CD8-positive, alpha-beta memory T cell (primary cell): ENCODE data around the gene RGS7. TPM values are rescaled to one million over a fixed set of nuclear protein-coding genes. Genes with fewer than 3 reads are reported as not detected.

Experiments
- CTCF ChIA-PET: fragments of 350-600 bp; sonication (Branson Sonifier 250); formaldehyde crosslinking; loops from one replicate; lab custom pipeline; 2021; ENCODE audit warnings: antibody characterized with exemption; lab: Charles Lee
- POLR2A ChIA-PET: fragments of 350-600 bp; sonication (Branson Sonifier 250); formaldehyde crosslinking; loops from one replicate; lab custom pipeline; 2021; ENCODE audit warnings: antibody characterized with exemption; lab: Charles Lee
- DNase-seq, 5 donors: peaks; one replicate each; pipeline versions ENCODE4 v3.0.0 to v3.0.0-alpha.2; 2020 to 2022; ENCODE audit warnings: mixed read lengths in 1 of 5
- H3K27ac ChIP-seq: one replicate; pipeline ENCODE4 v1.7.0; 2013; ENCODE audit warnings: low read depth, mild to moderate bottlenecking, low read length, moderate library complexity
- H3K27me3 ChIP-seq: 2 replicates; pipeline ENCODE4 v1.7.0; 2013; ENCODE audit warnings: low read length, mild to moderate bottlenecking; ENCODE audit not compliant: insufficient read depth, poor library complexity, severe bottlenecking
- H3K36me3 ChIP-seq: 2 replicates; pipeline ENCODE4 v1.7.0; 2013; ENCODE audit warnings: mild to moderate bottlenecking, low read length, moderate library complexity; ENCODE audit not compliant: insufficient read depth
- H3K4me1 ChIP-seq: 2 replicates; pipeline ENCODE4 v1.7.0; 2013; ENCODE audit warnings: mild to moderate bottlenecking, low read length, moderate library complexity; ENCODE audit not compliant: insufficient read depth
- H3K4me3 ChIP-seq: 2 replicates; pipeline ENCODE4 v1.7.0; 2013; ENCODE audit warnings: mild to moderate bottlenecking, low read length
- H3K9me3 ChIP-seq: 2 replicates; pipeline ENCODE4 v1.7.0; 2013; ENCODE audit warnings: mild to moderate bottlenecking, low read length
- H3K27ac Mint-ChIP-seq, 8 donors: one replicate each; pipeline ENCODE4 v1.8.0; 2020 to 2021; ENCODE audit warnings: mixed read lengths in 8 of 8, mild to moderate bottlenecking in 6 of 8, inconsistent platforms in 3 of 8, moderate library complexity in 3 of 8
- H3K27me3 Mint-ChIP-seq, 2 donors: one replicate each; pipeline ENCODE4 v1.8.0; 2020 to 2021; ENCODE audit warnings: mixed read lengths in 2 of 2, mild to moderate bottlenecking in 1 of 2, moderate library complexity in 1 of 2
- H3K36me3 Mint-ChIP-seq, 3 donors: one replicate each; pipeline ENCODE4 v1.8.0; 2020 to 2021; ENCODE audit warnings: mixed read lengths in 3 of 3, inconsistent platforms in 1 of 3, mild to moderate bottlenecking in 1 of 3
- H3K4me1 Mint-ChIP-seq, 3 donors: one replicate each; pipeline ENCODE4 v1.8.0; 2020 to 2021; ENCODE audit warnings: mixed read lengths in 3 of 3, inconsistent platforms in 1 of 3, mild to moderate bottlenecking in 1 of 3
- H3K4me3 Mint-ChIP-seq, 7 donors: one replicate each; pipeline ENCODE4 v1.8.0; 2020 to 2021; ENCODE audit warnings: mixed read lengths in 7 of 7, mild to moderate bottlenecking in 6 of 7, moderate library complexity in 4 of 7, inconsistent platforms in 2 of 7
- H3K9me3 Mint-ChIP-seq, 5 donors: one replicate each; pipeline ENCODE4 v1.8.0; 2020 to 2022; ENCODE audit warnings: mixed read lengths in 5 of 5, mild to moderate bottlenecking in 3 of 5, moderate library complexity in 2 of 5, inconsistent platforms in 1 of 5
- polyA plus RNA-seq: library from polyadenylated mRNA; unstranded; fragments of 300-500 nt; fragmentation: Illumina TruSeq; gene quantifications from one replicate; pipeline ENCODE4 v1.2.3, GENCODE V29; 2021
- total RNA-seq, 2 experiments: library from RNA; stranded (reverse); gene quantifications; one replicate each; pipeline ENCODE4 v1.2.3, GENCODE V29; 2021

Gene RGS7
- total and polyA plus RNA-seq, 3 experiments from 2014 or later: not detected

DNA sequence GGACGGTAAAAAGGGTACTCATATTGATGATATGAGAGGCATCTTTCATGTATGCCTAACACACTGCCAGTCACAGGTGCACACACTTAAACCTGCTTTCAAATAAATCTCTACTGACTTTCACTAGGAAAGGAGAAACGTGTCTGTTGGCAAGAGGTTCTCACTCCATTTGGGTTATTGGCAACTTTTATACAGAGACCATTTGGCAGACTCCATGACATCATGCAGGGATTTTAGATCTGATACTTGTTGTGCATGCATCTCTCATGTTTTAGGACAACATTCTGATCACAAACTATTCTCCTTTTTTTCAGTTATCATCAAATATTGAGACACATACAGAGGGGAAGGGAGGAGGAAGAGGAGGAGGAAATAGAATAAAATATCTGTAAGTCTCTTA lies 31.5 kb downstream of the RGS7 start:
- CTCF ChIA-PET: no interaction called here
- no peaks in the 10 kb centered on the region for H3K27me3 ChIP-seq
- no peaks in the 10 kb centered on the region for H3K36me3 ChIP-seq
- POLR2A ChIA-PET: no interaction called here
- H3K4me3 ChIP-seq: no peak overlapping the region
- DNase-seq: no peak
- no peak overlapping the region for H3K4me3 Mint-ChIP-seq
- no peaks in the 10 kb centered on the region for H3K36me3 Mint-ChIP-seq
- no peaks in the 10 kb centered on the region for H3K4me1 Mint-ChIP-seq
- H3K27ac ChIP-seq: no peak overlapping the region
- no peaks in the 10 kb centered on the region for H3K4me1 ChIP-seq
- no peaks in the 10 kb centered on the region for H3K27me3 Mint-ChIP-seq
- H3K9me3 Mint-ChIP-seq: peaks cover 0 to 12% (median 2%) of the 10 kb centered on the region in 5 donors
- no peaks in the 10 kb centered on the region for H3K9me3 ChIP-seq
- no peak overlapping the region for H3K27ac Mint-ChIP-seq

DNA sequence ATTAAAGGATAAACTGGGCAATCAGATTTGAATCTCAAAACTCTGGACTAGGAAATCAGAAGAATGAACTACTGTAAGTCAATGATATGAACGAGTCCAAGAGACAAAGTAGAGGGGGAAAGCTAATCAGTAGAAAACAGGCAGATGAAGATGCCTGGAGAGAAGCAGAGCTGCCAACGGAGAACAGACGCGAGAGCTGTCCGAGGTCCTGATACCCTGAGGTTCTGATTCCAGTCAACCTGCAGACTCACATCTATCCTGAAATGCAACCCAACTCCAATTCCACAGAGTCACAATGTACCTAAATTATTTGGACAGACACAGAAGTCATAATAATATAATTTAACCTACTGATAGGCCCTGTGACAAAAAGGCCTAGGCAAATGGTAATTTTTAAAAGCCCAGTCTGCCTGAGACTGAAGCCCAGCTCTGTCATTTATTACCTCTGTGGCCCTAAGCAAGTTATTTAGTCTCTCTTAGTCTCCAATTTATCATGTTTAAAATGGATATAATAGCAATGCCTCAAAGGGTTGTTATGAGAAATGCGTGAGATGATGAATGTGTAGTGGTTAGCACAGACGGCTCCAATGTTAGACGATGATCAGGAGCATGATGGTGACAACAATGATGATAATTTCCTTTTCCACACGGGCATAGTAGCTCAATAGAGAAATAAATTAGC lies 33.4 kb downstream of the RGS7 start:
- DNase-seq: no peak
- no peak overlapping the region for H3K4me3 Mint-ChIP-seq
- no peaks in the 10 kb centered on the region for H3K36me3 Mint-ChIP-seq
- Histone ChIP-seq H3K27ac (no peak overlapping the region), H3K4me3 (no peak overlapping the region), H3K36me3 (no peaks in the 10 kb centered on the region), H3K27me3 (no peaks in the 10 kb centered on the region), H3K4me1 (no peaks in the 10 kb centered on the region), H3K9me3 (no peaks in the 10 kb centered on the region)
- ChIA-PET POLR2A (no interaction called here), CTCF (no interaction called here)
- H3K4me1 Mint-ChIP-seq: no peaks in the 10 kb centered on the region
- H3K27me3 Mint-ChIP-seq: no peaks in the 10 kb centered on the region
- peaks cover 0 to 12% (median 2%) of the 10 kb centered on the region in 5 donors for H3K9me3 Mint-ChIP-seq
- H3K27ac Mint-ChIP-seq: no peak overlapping the region

DNA sequence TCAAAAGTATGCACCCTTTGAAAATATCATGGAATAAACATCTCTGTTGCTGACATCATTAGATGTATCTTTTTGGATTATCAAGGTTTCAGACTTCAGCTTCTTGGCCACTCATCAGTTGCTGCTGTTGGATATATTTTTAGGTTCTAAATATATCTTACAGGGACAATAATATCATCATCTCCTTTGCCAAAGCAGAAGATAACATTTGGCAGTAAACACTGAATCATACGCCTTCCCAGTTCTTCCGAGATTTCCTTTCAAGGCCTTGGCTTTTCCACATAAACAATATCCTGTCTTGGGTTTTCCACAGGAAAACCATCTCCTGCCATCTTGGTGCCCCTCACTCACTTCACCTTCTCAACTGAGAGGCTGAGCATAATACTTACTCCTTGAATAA lies 39.3 kb downstream of the RGS7 start:
- DNase-seq: no peak
- H3K27me3 ChIP-seq: no peaks in the 10 kb centered on the region
- H3K4me1 Mint-ChIP-seq: no peaks in the 10 kb centered on the region
- no peak overlapping the region for H3K4me3 Mint-ChIP-seq
- H3K36me3 ChIP-seq: no peaks in the 10 kb centered on the region
- peak overlapping the region in 1 of 8 donors; percentile 79 for H3K27ac Mint-ChIP-seq
- POLR2A ChIA-PET: no interaction called here
- no peaks in the 10 kb centered on the region for H3K36me3 Mint-ChIP-seq
- H3K4me1 ChIP-seq: no peaks in the 10 kb centered on the region
- no peaks in the 10 kb centered on the region for H3K9me3 ChIP-seq
- CTCF ChIA-PET: no interaction called here
- no peak overlapping the region for H3K4me3 ChIP-seq
- no peaks in the 10 kb centered on the region for H3K27me3 Mint-ChIP-seq
- H3K27ac ChIP-seq: no peak overlapping the region
- peaks cover under 1 to 19% (median 3%) of the 10 kb centered on the region in 5 donors for H3K9me3 Mint-ChIP-seq

DNA sequence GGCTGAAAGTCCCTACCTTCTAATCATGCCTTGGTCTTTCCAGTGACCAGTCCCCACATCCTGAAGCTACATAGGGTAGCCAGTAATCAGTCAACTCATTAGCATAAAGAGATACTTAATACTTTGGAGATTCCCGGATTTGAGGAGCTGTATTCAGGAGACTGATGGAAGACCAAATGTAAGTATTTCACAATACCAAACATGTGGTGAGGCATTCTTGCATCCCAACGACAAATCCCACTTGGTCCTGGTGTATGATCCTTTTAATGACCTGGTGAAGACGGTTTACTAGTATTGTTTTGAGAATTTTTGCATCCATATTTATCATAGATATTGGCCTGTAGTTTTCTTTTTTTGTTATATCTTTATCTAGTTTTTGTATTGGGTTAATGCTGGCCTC lies 40.6 kb downstream of the RGS7 start:
- no peaks in the 10 kb centered on the region for H3K4me1 Mint-ChIP-seq
- H3K27ac Mint-ChIP-seq: no peak overlapping the region
- Histone ChIP-seq H3K9me3 (no peaks in the 10 kb centered on the region), H3K4me3 (no peak overlapping the region), H3K36me3 (no peaks in the 10 kb centered on the region), H3K27me3 (no peaks in the 10 kb centered on the region), H3K4me1 (no peaks in the 10 kb centered on the region), H3K27ac (no peak overlapping the region)
- no peak for DNase-seq
- ChIA-PET CTCF (no interaction called here), POLR2A (no interaction called here)
- H3K9me3 Mint-ChIP-seq: peaks cover 3 to 19% (median 3%) of the 10 kb centered on the region in 5 donors
- H3K4me3 Mint-ChIP-seq: no peak overlapping the region
- no peaks in the 10 kb centered on the region for H3K27me3 Mint-ChIP-seq
- no peaks in the 10 kb centered on the region for H3K36me3 Mint-ChIP-seq

DNA sequence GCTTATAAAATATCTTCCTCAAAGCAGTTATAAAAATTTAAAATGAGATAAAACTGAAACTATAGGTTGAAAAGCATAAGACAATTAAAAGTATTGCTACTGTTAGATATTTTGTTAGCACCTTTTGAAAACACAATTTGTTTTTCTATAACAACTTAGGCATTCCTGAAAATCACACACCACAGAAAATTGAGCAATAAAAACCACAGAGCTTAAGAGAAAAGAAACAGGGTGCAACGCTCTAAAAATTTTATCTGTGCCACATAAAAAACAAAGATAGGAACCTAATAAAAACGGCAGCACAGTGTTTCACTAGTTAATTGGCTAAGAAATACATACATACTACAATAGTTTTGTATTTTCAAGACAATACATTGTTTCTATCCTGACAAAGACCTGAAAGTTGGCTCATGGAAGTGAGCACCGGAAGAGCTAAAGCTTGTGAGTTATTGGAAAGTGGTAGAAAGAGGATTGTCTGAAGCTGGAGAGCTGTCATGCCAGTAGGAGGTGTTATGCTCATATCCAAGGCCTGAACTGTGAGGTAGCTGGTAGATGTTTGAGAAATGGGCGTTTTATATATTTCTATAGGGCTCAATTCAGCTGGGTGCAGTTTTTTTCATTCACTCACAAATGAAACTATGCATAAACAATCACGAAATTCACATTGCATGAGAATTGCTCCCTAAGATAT lies 45.8 kb downstream of the RGS7 start:
- no peak overlapping the region for H3K27ac ChIP-seq
- CTCF ChIA-PET: no interaction called here
- H3K36me3 ChIP-seq: no peaks in the 10 kb centered on the region
- H3K9me3 Mint-ChIP-seq: peaks cover 0 to 4% (median 3%) of the 10 kb centered on the region in 5 donors
- no peaks in the 10 kb centered on the region for H3K27me3 ChIP-seq
- H3K27ac Mint-ChIP-seq: no peak overlapping the region
- POLR2A ChIA-PET: no interaction called here
- no peaks in the 10 kb centered on the region for H3K4me1 Mint-ChIP-seq
- H3K4me3 Mint-ChIP-seq: no peak overlapping the region
- no peaks in the 10 kb centered on the region for H3K9me3 ChIP-seq
- no peaks in the 10 kb centered on the region for H3K27me3 Mint-ChIP-seq
- H3K4me3 ChIP-seq: no peak overlapping the region
- no peak for DNase-seq
- no peaks in the 10 kb centered on the region for H3K4me1 ChIP-seq
- H3K36me3 Mint-ChIP-seq: no peaks in the 10 kb centered on the region

DNA sequence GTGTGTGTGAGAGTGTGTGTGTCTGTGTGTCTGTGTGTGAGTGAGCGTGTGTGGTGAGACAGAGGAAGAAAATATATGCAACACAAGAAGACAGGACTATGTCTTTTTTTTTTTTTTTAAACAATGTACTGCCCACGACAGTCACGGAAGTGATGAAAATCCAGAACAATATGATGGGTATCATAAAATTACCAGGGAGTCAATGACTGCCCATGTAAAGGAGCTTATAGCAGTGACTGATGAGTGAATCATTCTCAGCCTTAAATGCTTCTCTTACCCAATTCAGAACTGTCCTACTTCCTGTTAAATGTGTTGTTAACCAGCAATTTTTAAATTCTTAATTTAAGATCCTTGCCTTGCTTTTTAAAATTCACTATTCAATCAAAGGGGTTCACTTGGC lies 46.6 kb downstream of the RGS7 start:
- no peaks in the 10 kb centered on the region for H3K27me3 ChIP-seq
- Mint-ChIP-seq H3K27me3 (no peaks in the 10 kb centered on the region), H3K4me3 (no peak overlapping the region), H3K9me3 (peaks cover 0 to 4% (median 3%) of the 10 kb centered on the region in 5 donors), H3K4me1 (no peaks in the 10 kb centered on the region), H3K36me3 (no peaks in the 10 kb centered on the region), H3K27ac (no peak overlapping the region)
- ChIA-PET POLR2A (no interaction called here), CTCF (no interaction called here)
- no peak overlapping the region for H3K4me3 ChIP-seq
- no peak overlapping the region for H3K27ac ChIP-seq
- DNase-seq: no peak
- no peaks in the 10 kb centered on the region for H3K4me1 ChIP-seq
- H3K36me3 ChIP-seq: no peaks in the 10 kb centered on the region
- H3K9me3 ChIP-seq: no peaks in the 10 kb centered on the region

DNA sequence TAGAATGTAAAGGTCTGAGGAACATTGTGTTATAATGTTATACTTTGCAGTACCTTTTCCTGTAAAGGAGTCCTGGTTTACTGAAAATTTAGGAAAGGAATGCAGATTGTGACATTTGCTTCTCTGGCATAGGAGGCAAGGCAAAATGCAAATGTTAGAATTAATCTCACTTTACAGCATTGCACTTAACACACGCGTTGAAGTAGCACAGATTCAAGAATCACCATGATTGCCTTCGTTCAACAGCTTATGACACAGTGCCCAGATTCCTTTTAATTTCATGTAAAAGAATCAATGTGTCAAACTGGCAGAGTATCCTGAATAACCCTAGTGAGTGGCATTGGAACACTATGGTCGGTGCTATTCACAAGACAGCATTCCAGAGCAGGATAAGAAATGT lies 47.4 kb downstream of the RGS7 start:
- H3K27ac Mint-ChIP-seq: no peak overlapping the region
- H3K36me3 Mint-ChIP-seq: no peaks in the 10 kb centered on the region
- CTCF ChIA-PET: no interaction called here
- no peaks in the 10 kb centered on the region for H3K4me1 ChIP-seq
- no peak overlapping the region for H3K4me3 Mint-ChIP-seq
- H3K27ac ChIP-seq: no peak overlapping the region
- H3K27me3 ChIP-seq: no peaks in the 10 kb centered on the region
- H3K27me3 Mint-ChIP-seq: no peaks in the 10 kb centered on the region
- DNase-seq: no peak
- H3K9me3 Mint-ChIP-seq: peaks cover 0 to 6% (median 3%) of the 10 kb centered on the region in 5 donors
- H3K9me3 ChIP-seq: no peaks in the 10 kb centered on the region
- no peaks in the 10 kb centered on the region for H3K4me1 Mint-ChIP-seq
- POLR2A ChIA-PET: no interaction called here
- H3K4me3 ChIP-seq: no peak overlapping the region
- no peaks in the 10 kb centered on the region for H3K36me3 ChIP-seq

DNA sequence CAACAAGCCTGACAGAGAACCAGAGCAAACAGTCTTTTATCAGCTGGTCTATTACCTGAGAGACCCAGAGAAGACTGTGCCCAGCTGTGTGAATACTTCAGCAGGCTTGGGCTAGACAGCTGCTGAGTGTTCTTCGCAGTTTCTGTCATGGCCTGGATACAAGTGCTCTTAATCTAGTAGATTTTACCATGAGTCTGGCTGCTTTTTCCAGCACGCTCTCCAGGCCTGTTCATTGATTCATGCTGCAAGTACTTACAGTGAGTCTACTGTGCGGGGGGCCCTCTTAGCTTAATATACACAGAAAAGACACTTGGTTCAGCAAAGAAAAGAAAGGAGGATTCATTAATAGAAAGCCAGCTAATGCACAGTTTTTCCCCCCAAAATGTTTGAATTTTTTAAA lies 48.5 kb downstream of the RGS7 start:
- Histone ChIP-seq H3K9me3 (no peaks in the 10 kb centered on the region), H3K36me3 (no peaks in the 10 kb centered on the region), H3K4me3 (no peak overlapping the region), H3K27me3 (no peaks in the 10 kb centered on the region), H3K27ac (no peak overlapping the region), H3K4me1 (no peaks in the 10 kb centered on the region)
- no peak overlapping the region for H3K27ac Mint-ChIP-seq
- H3K4me1 Mint-ChIP-seq: no peaks in the 10 kb centered on the region
- no peak for DNase-seq
- H3K4me3 Mint-ChIP-seq: no peak overlapping the region
- peaks cover 3 to 12% (median 10%) of the 10 kb centered on the region in 5 donors for H3K9me3 Mint-ChIP-seq
- ChIA-PET CTCF (no interaction called here), POLR2A (no interaction called here)
- H3K36me3 Mint-ChIP-seq: no peaks in the 10 kb centered on the region
- H3K27me3 Mint-ChIP-seq: no peaks in the 10 kb centered on the region
